ENCODE data around the gene MRPL10.

MRPL10 gene

GRCh38 chr17:47875011-47875985 lies 44.0 kb upstream of the MRPL10 start:
- no peak for TF ChIP-seq TSHZ2 (CRISPR knock-in tag; IDR thresholded peaks at IDR 0.05)
- TF ChIP-seq PATZ1 (CRISPR knock-in tag; IDR thresholded peaks at IDR 0.05; ENCODE audit: borderline replicate concordance), result no peak
- TF ChIP-seq OSR1 (CRISPR knock-in tag; IDR thresholded peaks at IDR 0.05), result no peak
- no peak for TF ChIP-seq SNAI2 (CRISPR knock-in tag; IDR thresholded peaks at IDR 0.05)
- TF ChIP-seq CSDC2 (CRISPR knock-in tag; IDR thresholded peaks at IDR 0.05), result no peak
- no peak for TF ChIP-seq ZNF70 (CRISPR knock-in tag; IDR thresholded peaks at IDR 0.05)
- no peak for TF ChIP-seq ARNTL (CRISPR knock-in tag; IDR thresholded peaks at IDR 0.05; ENCODE audit: borderline replicate concordance, low read depth)
- TF ChIP-seq ESRRG (CRISPR knock-in tag; IDR thresholded peaks at IDR 0.05), result no peak
- no peak for TF ChIP-seq BACH2 (CRISPR knock-in tag; IDR thresholded peaks at IDR 0.05; ENCODE audit: borderline replicate concordance)
- no peak for TF ChIP-seq ZFP30 (CRISPR knock-in tag; IDR thresholded peaks at IDR 0.05)
- no peak for TF ChIP-seq GLIS3 (CRISPR knock-in tag; IDR thresholded peaks at IDR 0.05)
- TF ChIP-seq ZNF8 (CRISPR knock-in tag; IDR thresholded peaks at IDR 0.05), result no peak
- no peak for TF ChIP-seq RARB (CRISPR knock-in tag; IDR thresholded peaks at IDR 0.05)
- TF ChIP-seq PPARA (CRISPR knock-in tag; IDR thresholded peaks at IDR 0.05; ENCODE audit: borderline replicate concordance), result no peak
- no peak for ATAC-seq

GRCh38 chr17:47873200-47874090 lies 42.1 kb upstream of the MRPL10 start:
- TF ChIP-seq GLIS3 (CRISPR knock-in tag; IDR thresholded peaks at IDR 0.05), result no peak

GRCh38 chr17:47872651-47873161 lies 41.4 kb upstream of the MRPL10 start:
- ATAC-seq, result no peak
- no peak for TF ChIP-seq ZNF8 (CRISPR knock-in tag; IDR thresholded peaks at IDR 0.05)
- no peak for TF ChIP-seq RARB (CRISPR knock-in tag; IDR thresholded peaks at IDR 0.05)
- TF ChIP-seq ARNTL (CRISPR knock-in tag; IDR thresholded peaks at IDR 0.05; ENCODE audit: borderline replicate concordance, low read depth), result no peak
- TF ChIP-seq TOX (CRISPR knock-in tag; IDR thresholded peaks at IDR 0.05; ENCODE audit: borderline replicate concordance), result no peak
- TF ChIP-seq POU6F1 (CRISPR knock-in tag; IDR thresholded peaks at IDR 0.05; ENCODE audit: borderline replicate concordance, low read depth), result no peak
- no peak for TF ChIP-seq OSR1 (CRISPR knock-in tag; IDR thresholded peaks at IDR 0.05)
- no peak for TF ChIP-seq ESRRG (CRISPR knock-in tag; IDR thresholded peaks at IDR 0.05)
- TF ChIP-seq GLIS3 (CRISPR knock-in tag; IDR thresholded peaks at IDR 0.05), result no peak
- no peak for TF ChIP-seq ZNF565 (CRISPR knock-in tag; conservative IDR thresholded peaks at IDR 0.05; ENCODE audit: low read depth)
- TF ChIP-seq TSHZ2 (CRISPR knock-in tag; IDR thresholded peaks at IDR 0.05), result no peak
- TF ChIP-seq CSRNP3 (CRISPR knock-in tag; IDR thresholded peaks at IDR 0.05), result no peak

More at GRCh38 chr17:47873200-47874090, 42.1 kb upstream of the MRPL10 start:
- ATAC-seq, result no peak
